Measurements from ENCODE around the gene CACNA1H. TPM values are rescaled to one million over a fixed set of nuclear protein-coding genes. Genes with fewer than 3 reads are reported as not detected.
A peak's percentile ranks its signal among the peaks of the same experiment; 100 is the strongest.

The CACNA1H gene
- total RNA-seq, 1 donor from 2014 or later = 42.8 TPM

DNA sequence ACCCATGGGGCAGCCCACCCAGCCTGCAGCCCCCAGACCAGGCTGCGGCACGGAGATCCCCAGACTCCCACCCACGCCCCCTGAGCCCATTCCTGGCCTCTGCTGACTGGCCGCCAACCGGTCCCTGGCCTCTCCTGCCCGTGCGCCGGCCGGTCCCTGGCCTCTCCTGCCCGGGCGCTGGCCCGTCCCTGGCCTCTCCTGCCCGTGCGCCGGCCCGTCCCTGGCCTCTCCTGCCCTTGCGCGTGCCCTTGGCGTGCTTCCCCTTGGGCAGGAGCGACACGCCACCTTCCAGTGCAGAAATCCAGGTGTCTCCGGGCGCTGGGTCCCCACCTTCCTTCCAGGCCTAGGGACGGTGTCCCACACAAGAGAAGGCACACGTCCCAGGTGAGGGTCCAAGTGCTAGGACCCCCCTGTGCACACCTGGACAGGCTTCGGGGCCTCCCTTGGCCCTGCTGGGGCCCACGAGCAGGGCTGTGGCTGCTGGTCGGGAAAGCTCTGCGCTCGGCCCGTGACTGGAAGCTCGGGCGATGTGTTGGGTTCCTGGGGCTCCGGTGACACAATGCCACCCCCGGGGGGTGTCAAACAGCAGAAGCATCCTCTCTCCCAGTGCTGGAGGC lies 21.4 kb upstream of the CACNA1H start:
- TF ChIP-seq, protein P1, sequence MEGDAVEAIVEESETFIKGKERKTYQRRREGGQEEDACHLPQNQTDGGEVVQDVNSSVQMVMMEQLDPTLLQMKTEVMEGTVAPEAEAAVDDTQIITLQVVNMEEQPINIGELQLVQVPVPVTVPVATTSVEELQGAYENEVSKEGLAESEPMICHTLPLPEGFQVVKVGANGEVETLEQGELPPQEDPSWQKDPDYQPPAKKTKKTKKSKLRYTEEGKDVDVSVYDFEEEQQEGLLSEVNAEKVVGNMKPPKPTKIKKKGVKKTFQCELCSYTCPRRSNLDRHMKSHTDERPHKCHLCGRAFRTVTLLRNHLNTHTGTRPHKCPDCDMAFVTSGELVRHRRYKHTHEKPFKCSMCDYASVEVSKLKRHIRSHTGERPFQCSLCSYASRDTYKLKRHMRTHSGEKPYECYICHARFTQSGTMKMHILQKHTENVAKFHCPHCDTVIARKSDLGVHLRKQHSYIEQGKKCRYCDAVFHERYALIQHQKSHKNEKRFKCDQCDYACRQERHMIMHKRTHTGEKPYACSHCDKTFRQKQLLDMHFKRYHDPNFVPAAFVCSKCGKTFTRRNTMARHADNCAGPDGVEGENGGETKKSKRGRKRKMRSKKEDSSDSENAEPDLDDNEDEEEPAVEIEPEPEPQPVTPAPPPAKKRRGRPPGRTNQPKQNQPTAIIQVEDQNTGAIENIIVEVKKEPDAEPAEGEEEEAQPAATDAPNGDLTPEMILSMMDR (IDR thresholded peaks at IDR 0.05; ENCODE audit: unreplicated experiment) = no peak
- Mint-ChIP-seq H3K4me3 (ENCODE audit: low read depth) (no peak overlapping the region), H3K27me3 (no peaks in the 10 kb centered on the region), H3K4me1 (ENCODE audit: low read depth) (peaks cover 27% of the 10 kb centered on the region), H3K27ac (no peak overlapping the region), H3K36me3 (ENCODE audit: insufficient read depth) (no peaks in the 10 kb centered on the region), H3K9me3 (ENCODE audit: low read depth) (no peaks in the 10 kb centered on the region)
- no peak for DNase-seq (ENCODE audit: low spot score, unreplicated experiment)

DNA sequence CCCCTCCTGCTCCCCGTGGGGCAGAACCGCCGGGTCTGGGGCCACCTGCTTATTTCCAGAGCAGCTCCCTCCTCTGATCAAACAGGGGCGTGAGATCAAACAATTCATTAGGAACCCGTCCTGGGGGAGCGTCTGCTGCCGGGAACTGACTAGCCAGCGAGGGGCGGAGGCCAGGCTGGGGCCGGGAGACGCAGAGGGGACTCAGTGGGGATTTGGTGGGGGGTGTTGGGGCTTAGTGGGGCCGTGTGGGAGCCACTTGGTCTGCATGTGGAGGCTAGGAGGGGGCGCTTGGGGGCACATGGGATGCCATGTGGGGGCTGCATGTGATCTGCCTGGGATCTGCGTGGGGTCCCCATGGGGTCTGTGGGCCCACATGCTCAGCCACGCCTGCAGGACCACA lies 20.5 kb upstream of the CACNA1H start:
- H3K27me3 Mint-ChIP-seq = no peaks in the 10 kb centered on the region
- H3K4me3 Mint-ChIP-seq (ENCODE audit: low read depth) = no peak overlapping the region
- DNase-seq (ENCODE audit: low spot score, unreplicated experiment) = no peak
- H3K4me1 Mint-ChIP-seq (ENCODE audit: low read depth) = peaks cover 27% of the 10 kb centered on the region
- H3K27ac Mint-ChIP-seq = peak overlapping the region; percentile 71
- no peaks in the 10 kb centered on the region for H3K9me3 Mint-ChIP-seq (ENCODE audit: low read depth)
- TF ChIP-seq, protein P1 (IDR thresholded peaks at IDR 0.05; ENCODE audit: unreplicated experiment) = no peak
- H3K36me3 Mint-ChIP-seq (ENCODE audit: insufficient read depth) = no peaks in the 10 kb centered on the region

DNA sequence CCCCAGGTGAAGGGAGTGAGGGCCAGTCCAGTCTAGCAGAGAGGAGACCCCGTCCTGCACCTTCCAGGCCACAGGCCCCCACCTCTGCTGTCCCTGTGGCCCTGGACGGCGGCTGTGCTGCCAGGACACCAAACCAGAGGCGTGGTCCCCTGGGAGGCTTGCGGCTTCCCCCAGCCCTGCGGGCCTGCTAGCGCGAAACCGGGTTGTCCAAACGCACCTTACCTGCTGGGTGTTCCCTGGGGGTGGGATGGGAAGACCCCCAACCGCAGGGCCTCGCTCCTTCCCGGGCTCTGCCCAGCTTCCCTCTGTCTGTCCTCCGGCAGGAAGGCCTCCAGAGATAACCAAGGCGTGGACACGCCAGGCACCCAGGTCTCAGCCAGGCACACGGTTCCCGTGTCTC lies 19.6 kb upstream of the CACNA1H start:
- no peaks in the 10 kb centered on the region for H3K27me3 Mint-ChIP-seq
- no peaks in the 10 kb centered on the region for H3K9me3 Mint-ChIP-seq (ENCODE audit: low read depth)
- TF ChIP-seq, protein P1 (IDR thresholded peaks at IDR 0.05; ENCODE audit: unreplicated experiment) = no peak
- no peak for DNase-seq (ENCODE audit: low spot score, unreplicated experiment)
- no peaks in the 10 kb centered on the region for H3K36me3 Mint-ChIP-seq (ENCODE audit: insufficient read depth)
- no peak overlapping the region for H3K4me3 Mint-ChIP-seq (ENCODE audit: low read depth)
- no peak overlapping the region for H3K27ac Mint-ChIP-seq
- H3K4me1 Mint-ChIP-seq (ENCODE audit: low read depth) = peaks cover 27% of the 10 kb centered on the region

DNA sequence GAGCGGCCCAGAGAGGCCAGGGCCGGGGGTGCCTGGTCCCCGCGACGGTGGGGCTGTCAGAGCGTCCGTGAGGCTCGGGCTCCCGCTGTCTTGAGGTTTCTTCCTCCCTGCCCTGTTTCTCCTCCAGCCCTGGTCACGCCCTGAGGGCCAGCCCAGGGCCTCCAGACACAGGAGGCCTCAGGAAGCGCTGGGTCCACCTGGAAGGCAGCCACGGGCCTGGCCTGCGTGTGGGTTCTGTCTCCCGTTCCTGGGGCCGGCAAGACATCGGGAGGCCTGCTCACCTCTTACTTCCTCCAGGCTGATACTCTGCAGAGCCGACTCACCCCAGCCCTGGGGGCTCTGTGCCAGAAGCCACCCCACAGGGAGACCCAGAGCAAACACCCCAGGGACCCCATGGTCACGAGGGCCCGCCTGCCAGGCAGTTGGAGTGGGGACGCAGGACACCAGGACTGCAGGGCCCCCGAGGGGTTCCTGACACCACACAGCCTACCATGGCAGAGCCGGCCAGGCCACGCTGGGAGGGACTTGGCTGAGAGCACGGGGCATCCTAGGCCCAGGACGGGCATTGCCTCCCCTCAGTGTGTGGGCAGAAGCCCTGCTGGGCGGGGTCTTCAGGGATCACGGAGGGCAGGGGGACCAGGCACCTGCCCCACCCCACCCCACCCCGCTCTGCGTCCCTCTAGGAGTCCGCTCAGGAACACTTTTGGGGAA lies 18.9 kb upstream of the CACNA1H start:
- no peak for DNase-seq (ENCODE audit: low spot score, unreplicated experiment)
- no peaks in the 10 kb centered on the region for H3K36me3 Mint-ChIP-seq (ENCODE audit: insufficient read depth)
- H3K4me3 Mint-ChIP-seq (ENCODE audit: low read depth) = peak overlapping the region; percentile 19
- H3K9me3 Mint-ChIP-seq (ENCODE audit: low read depth) = no peaks in the 10 kb centered on the region
- peaks cover 27% of the 10 kb centered on the region for H3K4me1 Mint-ChIP-seq (ENCODE audit: low read depth)
- TF ChIP-seq, protein P1 (IDR thresholded peaks at IDR 0.05; ENCODE audit: unreplicated experiment) = no peak
- peak overlapping the region; percentile 45 for H3K27ac Mint-ChIP-seq
- H3K27me3 Mint-ChIP-seq = no peaks in the 10 kb centered on the region

DNA sequence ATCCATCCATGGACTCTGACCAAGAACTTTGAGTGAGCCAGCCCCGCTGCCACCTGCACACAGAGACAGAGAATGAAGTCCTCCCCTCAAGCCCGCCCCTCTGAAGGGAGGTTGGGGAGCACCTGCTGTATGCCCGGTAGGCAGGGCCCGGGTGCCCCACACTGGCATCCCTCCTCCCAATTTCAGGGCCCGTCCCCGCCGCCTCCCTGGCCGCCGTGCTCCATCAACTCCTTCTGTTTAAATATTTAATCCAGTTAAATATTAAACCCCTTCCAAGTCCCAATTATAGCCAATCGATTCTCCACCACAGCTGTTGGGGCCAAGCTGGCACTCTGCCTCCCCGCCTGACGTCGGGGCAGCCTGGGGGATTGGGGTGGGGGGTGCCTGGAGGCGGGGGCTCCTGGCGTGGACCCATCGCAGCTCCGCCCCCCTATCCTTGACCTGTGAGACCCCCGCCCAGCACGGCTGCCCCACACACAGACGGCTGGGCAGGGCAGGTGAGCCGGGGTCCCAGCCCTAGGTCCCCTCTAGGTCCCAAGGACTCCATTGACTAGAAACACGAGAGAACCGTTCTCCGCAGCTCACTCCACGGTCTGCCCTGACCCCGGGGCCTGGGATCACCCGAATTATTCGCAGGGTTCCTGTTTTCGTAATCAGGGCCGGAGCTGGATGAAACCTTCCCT lies 18.0 kb upstream of the CACNA1H start:
- H3K36me3 Mint-ChIP-seq (ENCODE audit: insufficient read depth) = no peaks in the 10 kb centered on the region
- no peaks in the 10 kb centered on the region for H3K9me3 Mint-ChIP-seq (ENCODE audit: low read depth)
- no peak for DNase-seq (ENCODE audit: low spot score, unreplicated experiment)
- H3K27me3 Mint-ChIP-seq = no peaks in the 10 kb centered on the region
- H3K27ac Mint-ChIP-seq = no peak overlapping the region
- H3K4me3 Mint-ChIP-seq (ENCODE audit: low read depth) = no peak overlapping the region
- H3K4me1 Mint-ChIP-seq (ENCODE audit: low read depth) = peaks cover 27% of the 10 kb centered on the region
- TF ChIP-seq, protein P1 (IDR thresholded peaks at IDR 0.05; ENCODE audit: unreplicated experiment) = no peak

Measured in progenitor cell of endocrine pancreas (in vitro differentiated cells).